Measurements from ENCODE around the gene CLASRP.
A peak's percentile ranks its signal among the peaks of the same experiment; 100 is the strongest.

CLASRP gene

GRCh38 chr19:45023048-45023447 lies 15.8 kb upstream of the CLASRP start:
- no peak for DNase-seq

DNA sequence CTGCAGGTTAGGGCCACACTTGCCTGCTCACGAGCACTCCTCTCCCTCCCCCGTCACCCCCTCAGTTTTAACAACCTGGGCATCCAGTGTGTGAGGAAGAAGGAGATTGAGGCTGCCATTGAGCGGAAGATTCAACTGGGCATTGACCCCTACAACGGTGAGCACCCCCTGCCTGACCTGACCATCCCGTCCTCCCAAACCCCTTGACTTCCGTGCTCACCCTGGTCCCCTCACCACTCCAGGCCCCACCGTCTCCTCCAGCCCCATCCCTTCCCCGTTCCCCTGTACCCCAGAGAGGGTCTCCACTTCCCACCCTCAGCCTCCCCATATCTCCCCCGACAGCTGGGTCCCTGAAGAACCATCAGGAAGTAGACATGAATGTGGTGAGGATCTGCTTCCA lies 13.6 kb upstream of the CLASRP start:
- DNase-seq: no peak

DNA sequence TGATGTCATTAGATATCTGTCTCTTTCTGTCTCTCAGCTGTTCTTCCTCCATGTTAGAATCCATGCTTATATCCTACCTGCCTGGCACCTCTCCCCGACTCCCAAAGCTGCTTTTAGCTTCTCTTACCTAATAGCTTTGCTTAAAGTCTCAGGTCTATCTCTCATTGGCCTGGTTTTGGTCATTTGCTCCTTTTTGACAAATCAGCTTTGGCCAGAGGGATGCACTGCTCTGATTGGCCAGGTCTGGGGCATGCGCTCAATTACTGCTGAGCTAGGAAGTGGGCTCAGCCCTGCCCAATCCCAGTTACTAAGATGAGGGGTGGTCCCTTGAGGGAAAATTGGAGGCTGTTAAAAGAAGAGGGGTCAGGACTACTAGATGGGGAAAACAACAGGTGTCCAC lies 11.5 kb upstream of the CLASRP start:
- DNase-seq: no peak

DNA sequence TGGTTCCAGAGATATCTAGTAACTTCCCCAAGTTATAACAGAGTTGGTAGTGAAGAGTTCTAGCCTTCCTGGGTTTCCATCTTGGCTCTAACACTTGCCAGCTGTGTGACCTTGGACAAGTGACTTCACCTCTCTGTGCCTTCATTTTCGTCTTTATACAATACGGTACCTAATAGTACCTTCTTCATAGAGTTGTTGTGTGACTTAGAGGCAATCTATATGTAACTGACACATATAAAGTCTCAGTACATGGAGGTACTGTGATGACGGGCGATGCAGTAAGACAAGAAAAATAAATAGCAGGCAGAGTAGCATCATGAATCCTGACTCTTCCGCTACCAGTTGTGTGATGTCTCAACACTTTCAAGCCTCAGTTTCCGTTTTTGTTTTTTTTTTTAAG lies 8.0 kb upstream of the CLASRP start:
- no peak for DNase-seq

GRCh38 chr19:45032421-45032820 lies 6.4 kb upstream of the CLASRP start:
- no peak for DNase-seq

GRCh38 chr19:45035755-45036154 lies 3.1 kb upstream of the CLASRP start:
- DNase-seq: no peak

DNA sequence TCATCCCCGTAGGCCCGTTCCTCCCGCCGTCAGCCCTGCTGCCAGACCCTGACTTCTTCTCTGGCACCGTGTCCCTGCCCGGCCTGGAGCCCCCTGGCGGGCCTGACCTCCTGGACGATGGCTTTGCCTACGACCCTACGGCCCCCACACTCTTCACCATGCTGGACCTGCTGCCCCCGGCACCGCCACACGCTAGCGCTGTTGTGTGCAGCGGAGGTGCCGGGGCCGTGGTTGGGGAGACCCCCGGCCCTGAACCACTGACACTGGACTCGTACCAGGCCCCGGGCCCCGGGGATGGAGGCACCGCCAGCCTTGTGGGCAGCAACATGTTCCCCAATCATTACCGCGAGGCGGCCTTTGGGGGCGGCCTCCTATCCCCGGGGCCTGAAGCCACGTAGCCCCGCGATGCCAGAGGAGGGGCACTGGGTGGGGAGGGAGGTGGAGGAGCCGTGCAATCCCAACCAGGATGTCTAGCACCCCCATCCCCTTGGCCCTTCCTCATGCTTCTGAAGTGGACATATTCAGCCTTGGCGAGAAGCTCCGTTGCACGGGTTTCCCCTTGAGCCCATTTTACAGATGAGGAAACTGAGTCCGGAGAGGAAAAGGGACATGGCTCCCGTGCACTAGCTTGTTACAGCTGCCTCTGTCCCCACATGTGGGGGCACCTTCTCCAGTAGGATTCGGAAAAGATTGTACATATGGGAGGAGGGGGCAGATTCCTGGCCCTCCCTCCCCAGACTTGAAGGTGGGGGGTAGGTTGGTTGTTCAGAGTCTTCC lies 1.3 kb upstream of the CLASRP start:
- DNase-seq: no peak

DNA sequence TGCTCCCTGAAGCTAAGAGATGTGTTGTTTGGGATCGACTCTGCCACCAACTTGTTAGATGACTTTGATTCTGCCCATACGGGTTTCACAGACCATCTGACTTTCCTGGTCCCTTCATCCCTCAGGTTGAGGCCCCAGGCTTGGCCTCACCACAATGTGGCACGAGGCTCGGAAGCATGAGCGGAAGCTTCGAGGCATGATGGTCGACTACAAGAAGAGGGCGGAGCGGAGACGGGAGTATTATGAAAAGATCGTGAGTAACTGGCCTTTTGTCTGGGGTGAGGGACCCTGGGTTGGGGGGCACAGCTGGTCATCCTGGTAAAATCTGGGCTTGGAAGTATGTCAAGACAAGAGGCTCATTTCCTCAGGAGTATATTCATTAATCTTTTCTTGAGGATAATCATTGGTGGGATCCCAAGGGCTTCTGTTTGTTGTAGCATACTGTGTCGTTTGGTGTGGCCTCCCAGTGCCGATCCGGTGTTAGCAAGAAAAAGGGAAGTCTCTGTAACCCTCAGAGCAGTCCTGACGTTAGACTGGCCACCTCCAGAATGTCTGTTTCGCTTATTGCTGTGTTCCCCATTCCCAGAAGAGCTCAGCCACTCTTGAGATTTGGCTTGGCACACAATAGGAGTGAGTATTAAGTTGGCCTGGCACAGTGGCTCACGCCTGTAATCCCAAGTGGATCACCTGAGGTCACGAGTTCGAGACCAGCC lies 1.4 kb downstream of the CLASRP start:
- DNase-seq: no peak

DNA sequence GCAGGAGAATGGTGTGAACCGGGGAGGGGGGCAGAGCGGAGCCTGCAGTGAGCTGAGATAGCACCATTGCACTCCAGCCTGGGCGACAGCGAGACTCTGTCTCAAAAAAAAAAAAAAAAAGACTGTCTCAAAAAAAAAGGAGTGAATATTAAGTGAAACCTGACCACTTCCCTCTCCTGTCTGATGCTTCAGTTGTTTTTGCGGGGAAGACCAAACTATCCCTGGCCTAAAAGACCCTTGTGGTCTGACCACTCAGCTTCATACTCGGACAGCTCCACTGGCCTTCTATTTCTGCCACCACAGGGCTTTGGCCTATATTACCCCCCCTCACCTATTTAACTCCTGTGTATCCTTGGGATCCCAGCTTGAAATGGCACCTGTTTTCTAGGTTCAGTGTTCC lies 2.3 kb downstream of the CLASRP start:
- DNase-seq: no peak

DNA sequence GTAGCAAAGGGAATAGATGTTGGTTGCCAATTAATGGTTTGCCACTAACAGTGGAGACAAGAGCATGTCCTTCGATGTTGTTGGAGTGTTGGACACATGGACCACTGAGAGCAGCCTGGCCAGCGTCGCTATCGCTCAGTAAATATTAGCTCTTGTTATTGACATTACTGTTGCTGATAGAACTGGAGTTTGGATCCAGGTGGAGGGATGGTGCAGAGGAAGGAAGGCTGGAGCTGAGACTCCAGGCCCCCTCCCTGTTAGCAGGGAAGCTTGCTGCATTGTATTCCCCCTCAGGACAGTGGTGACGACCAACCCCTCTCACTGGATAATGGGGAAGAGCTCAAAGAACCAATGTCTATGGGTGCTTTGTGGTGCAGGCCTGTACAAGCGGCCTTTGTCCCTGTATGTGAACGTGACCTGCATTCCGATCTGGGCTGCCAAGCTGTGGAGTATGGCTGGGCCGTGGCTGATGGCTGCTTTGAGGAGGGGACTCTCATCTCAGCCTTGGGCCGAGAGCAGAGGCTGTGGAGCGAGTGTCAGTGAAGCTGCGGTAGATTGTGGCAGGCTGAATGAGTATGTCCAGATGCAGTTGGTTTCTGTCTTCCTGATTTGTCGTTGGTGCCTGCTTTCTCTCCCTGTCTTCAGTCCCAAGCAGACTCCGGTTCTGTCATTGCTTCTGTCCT lies 7.0 kb downstream of the CLASRP start:
- DNase-seq: no peak

GRCh38 chr19:45046355-45046754 lies 7.5 kb downstream of the CLASRP start:
- no peak for DNase-seq

GRCh38 chr19:45047188-45047797 lies 8.4 kb downstream of the CLASRP start:
- DNase-seq: no peak

DNA sequence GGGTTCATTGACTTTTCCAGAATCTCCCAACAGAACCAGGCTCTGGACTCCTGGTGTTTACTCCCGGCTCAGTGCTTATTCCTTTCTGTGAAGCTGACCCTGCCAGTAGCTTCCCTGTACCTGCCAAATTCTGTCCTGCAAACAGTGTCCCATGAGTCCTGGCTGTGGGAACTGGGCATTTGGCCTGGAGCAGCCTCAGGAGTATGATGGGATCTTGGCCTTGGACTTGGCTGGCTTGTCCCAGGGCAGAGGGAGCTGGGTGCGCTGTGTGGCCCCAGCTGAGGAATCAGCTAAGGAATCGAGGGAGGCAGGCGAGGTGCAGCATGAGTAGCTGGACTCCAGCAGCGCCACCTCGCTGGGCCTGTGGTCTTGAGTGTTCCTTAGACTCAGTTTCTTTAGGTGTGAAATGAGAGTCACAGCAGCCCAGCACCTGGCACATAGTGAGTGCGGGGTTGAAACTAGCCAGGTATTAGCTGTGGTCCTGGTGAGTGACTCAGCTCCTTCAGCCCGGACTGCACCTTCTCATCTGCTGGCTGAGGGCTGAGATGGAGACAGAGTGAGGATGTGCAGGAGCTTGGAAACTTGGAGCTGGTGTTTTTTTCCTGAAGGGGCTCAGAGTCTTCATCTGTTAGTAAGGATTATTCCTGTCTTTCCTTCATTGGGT lies 10.4 kb downstream of the CLASRP start:
- no peak for DNase-seq

DNA sequence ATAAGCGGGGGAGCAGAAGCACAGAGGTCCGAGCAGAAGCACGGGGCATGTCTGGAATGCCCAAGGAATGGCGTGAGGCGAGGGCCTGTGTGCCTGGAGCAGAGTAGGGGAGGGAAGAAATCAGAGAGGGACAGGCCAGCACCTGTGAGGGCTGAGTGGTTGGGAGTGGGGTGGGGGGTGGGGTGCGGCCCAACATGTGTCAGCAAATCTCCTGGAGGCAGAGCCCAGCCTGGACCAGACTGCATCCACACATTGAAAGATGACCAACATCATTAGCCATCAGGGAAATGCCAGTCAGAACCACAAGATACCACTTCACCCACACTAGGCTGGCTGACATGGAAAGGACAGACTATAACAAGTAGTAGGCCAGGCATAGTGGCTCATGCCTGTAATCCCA lies 11.2 kb downstream of the CLASRP start:
- DNase-seq: no peak

GRCh38 chr19:45051929-45052579 lies 13.2 kb downstream of the CLASRP start:
- DNase-seq: no peak

- no peak for DNase-seq
Measured at GRCh38 chr19:45056831-45057230, 18.0 kb downstream of the CLASRP start.

DNA sequence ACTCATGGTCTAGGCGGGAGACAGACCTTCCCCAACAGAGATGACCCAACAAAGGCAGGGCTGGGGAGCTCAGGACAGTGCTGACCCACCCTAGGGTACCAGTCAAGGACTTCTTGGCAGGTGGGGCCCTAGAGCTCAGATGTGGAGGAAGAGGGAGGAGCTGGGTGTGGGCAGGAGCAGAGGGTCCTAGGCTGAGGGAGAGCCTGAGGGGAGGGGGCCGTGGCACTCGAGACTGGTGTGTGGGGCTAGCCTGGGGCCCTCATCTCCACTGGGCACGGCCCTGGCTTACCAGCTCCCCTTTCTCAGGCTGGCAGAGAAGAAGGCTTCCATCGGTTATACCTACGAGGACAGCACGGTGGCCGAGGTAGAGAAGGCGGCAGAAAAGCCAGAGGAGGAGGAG lies 18.6 kb downstream of the CLASRP start:
- DNase-seq: no peak

GRCh38 chr19:45058622-45059159 lies 19.8 kb downstream of the CLASRP start:
- DNase-seq: no peak

DNA sequence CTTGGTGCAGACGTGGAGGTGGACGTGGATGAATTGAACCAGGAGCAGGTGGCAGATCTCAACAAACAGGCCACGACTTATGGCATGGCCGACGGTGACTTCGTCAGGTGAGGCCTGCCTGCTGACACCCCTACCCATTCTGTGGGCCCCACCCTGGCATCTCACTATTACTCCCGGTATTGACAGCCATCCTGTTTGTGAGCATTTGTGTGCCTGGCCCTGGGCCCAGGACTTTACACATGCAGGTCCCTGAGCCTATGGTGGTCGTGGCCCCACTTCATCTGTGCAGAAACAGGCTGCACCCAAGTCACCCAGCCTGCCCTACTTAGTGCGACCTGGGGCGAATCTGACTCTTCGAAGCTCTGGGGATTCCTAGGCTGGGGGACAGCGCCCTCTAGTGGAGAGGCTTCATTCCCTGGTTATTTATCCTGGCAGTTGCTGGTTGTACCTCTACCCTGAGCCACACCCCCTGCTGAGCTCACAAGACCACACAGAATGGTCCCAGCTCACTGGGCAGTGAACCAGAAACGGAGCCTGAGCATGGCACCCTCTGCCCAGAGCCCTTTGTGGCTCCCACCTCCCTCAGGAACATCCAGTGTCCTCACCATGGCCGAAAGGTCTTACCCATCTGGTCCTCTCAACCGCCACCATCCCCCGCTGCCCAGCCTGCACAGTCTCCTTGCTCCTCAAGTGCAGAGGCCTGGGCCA lies 20.6 kb downstream of the CLASRP start:
- peak; percentile 27 to 49 for DNase-seq

DNA sequence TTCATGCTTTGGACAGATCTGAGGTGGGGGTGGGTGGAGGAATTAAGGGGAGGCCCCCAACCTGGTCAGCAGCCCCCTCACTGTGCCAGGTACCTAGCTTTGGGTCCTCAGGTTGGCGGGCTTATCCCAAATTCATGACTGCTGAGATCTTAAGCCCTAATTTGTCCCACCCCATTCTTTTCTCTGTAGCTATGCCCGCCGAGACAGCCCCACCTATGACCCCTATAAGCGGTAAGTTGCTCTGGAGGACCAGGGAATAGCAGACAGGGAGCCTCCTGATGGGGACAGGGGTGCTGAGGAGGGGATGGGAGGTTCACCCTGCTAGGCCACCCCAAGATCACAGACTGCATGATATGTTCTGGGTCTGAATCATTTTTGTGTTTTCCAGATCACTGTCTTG lies 23.1 kb downstream of the CLASRP start:
- DNase-seq: no peak

All from NCI-H524 (cell line).